Lower leg skin (tissue), 4 donors: ENCODE measurements around the gene FHOD3. TPM values are rescaled to one million over a fixed set of nuclear protein-coding genes. Genes with fewer than 3 reads are reported as not detected.

Source experiments
- DNase-seq, 2 donors: peaks; one replicate each; pipeline ENCODE4 v3.0.0-alpha.2; 2019; ENCODE audit warnings: low spot score in 2 of 2
- H3K4me3 ChIP-seq: fragments of 200-600 bp; sonication (generic); 2 replicates; pipeline ENCODE4 v1.5.1; 2017; ENCODE audit warnings: mild to moderate bottlenecking, low read depth; ENCODE audit not compliant: poor library complexity, severe bottlenecking
- POLR2A ChIP-seq, 2 donors: fragments of 450-650 bp; IDR thresholded peaks; one replicate each; pipeline ENCODE4 v1.6.1; 2016 to 2017; ENCODE audit warnings: antibody characterized with exemption in 2 of 2, mild to moderate bottlenecking in 1 of 2, moderate library complexity in 1 of 2
- WGBS, 2 donors: methylation state at CpG; one replicate each; pipeline ENCODE4 v1.1.5; 2018; 5-methylcytosine and 5-hydroxymethylcytosine counted together
- intact Hi-C: fragments of 100-400 bp; cut with DNase I; formaldehyde crosslinking; loops from one replicate; pipeline ENCODE4 v1.15.0; 2023; ENCODE audit warnings: low total_unique reads
- total RNA-seq, 4 donors: library from RNA; depleted of rRNA; stranded (reverse); fragments of >200 nt; gene quantifications; one replicate each; pipeline ENCODE4 v1.1.0, GENCODE V29; 2016
- TF ChIP-seq, protein P1 (sequence below), 3 donors: fragments of 450-650 bp; IDR thresholded peaks; one replicate each; pipeline ENCODE4 v1.5.1; 2016; ENCODE audit warnings: antibody characterized with exemption in 3 of 3, mild to moderate bottlenecking in 3 of 3, moderate library complexity in 2 of 3

FHOD3 gene
- total RNA-seq, 4 donors from 2014 or later, result 5.3 to 15.1 (median 7.8) TPM

GRCh38 chr18:36419900-36420531 is 122.5 kb downstream of the FHOD3 start:
- no peak overlapping the region for H3K4me3 ChIP-seq
- 58 to 61% methylated on average over 7 of the region's 7 CpGs for WGBS, 2 donors
- intact Hi-C loops, result no loop called here

DNA sequence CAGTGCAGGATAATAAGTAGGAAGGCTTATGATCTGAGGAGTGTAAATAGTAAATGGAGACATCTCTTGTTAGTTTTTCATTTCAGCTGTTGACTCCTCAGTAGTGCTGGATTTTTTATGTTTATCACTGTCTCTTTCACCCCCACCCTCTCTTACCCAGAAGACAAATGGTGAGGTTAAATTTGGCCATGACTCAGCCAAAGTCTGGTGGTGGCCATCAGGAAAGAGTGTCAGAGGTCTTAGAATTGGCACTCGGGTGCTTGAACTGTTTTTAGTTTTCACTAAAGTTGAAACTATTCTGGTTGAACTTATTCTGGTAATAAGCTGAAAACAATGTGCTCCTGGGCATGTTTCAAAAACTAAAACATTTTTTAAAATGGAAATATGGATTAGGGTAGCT is 123.3 kb downstream of the FHOD3 start:
- TF ChIP-seq POLR2A (IDR thresholded peaks at IDR 0.05), result no peak
- TF ChIP-seq, protein P1, sequence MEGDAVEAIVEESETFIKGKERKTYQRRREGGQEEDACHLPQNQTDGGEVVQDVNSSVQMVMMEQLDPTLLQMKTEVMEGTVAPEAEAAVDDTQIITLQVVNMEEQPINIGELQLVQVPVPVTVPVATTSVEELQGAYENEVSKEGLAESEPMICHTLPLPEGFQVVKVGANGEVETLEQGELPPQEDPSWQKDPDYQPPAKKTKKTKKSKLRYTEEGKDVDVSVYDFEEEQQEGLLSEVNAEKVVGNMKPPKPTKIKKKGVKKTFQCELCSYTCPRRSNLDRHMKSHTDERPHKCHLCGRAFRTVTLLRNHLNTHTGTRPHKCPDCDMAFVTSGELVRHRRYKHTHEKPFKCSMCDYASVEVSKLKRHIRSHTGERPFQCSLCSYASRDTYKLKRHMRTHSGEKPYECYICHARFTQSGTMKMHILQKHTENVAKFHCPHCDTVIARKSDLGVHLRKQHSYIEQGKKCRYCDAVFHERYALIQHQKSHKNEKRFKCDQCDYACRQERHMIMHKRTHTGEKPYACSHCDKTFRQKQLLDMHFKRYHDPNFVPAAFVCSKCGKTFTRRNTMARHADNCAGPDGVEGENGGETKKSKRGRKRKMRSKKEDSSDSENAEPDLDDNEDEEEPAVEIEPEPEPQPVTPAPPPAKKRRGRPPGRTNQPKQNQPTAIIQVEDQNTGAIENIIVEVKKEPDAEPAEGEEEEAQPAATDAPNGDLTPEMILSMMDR (IDR thresholded peaks at IDR 0.05), result no peak
- H3K4me3 ChIP-seq, result no peak overlapping the region
- DNase-seq, result no peak
- intact Hi-C loops, result no loop called here
- WGBS, 2 donors, result 38 to 39% methylated on average over 1 of the region's 1 CpG

More at GRCh38 chr18:36419900-36420531, 122.5 kb downstream of the FHOD3 start:
- no peak for DNase-seq
- TF ChIP-seq POLR2A (IDR thresholded peaks at IDR 0.05), result no peak
- TF ChIP-seq, protein P1 (IDR thresholded peaks at IDR 0.05), result no peak

DNA sequence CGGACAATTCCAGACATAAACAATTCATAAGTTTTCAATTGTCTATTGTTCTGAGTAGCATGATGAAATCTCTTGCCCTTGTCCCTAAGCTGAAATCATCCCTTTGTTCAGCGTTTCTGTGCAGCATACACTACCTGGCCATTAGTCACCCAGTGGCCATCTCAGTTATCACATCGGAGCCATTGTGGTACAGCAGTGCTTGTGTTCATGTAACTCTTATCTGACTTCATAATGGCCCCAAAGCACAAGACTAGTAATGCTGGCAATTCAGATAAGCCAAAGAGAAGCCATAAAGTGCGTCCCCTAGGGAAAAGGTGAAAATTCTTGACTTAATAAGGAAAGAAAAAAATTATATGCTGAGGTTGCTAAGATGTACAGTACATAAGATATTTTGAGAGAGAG is 127.2 kb downstream of the FHOD3 start:
- DNase-seq, result no peak
- intact Hi-C loops, result no loop called here
- no peak for TF ChIP-seq POLR2A (IDR thresholded peaks at IDR 0.05)
- TF ChIP-seq, protein P1 (IDR thresholded peaks at IDR 0.05), result no peak
- 83 to 84% methylated on average over 4 of the region's 4 CpGs for WGBS, 2 donors
- H3K4me3 ChIP-seq, result no peak overlapping the region

GRCh38 chr18:36427369-36427768 is 129.9 kb downstream of the FHOD3 start:
- TF ChIP-seq, protein P1 (IDR thresholded peaks at IDR 0.05), result no peak
- no peak for TF ChIP-seq POLR2A (IDR thresholded peaks at IDR 0.05)
- DNase-seq, result no peak
- H3K4me3 ChIP-seq, result no peak overlapping the region
- intact Hi-C loops, result no loop called here
- WGBS, 2 donors, result 40 to 65% methylated on average over 3 of the region's 3 CpGs

- intact Hi-C loops, result no loop called here
- TF ChIP-seq, protein P1 (IDR thresholded peaks at IDR 0.05), result no peak
- no peak for TF ChIP-seq POLR2A (IDR thresholded peaks at IDR 0.05)
- no peak for DNase-seq
- no peak overlapping the region for H3K4me3 ChIP-seq
- WGBS, 2 donors, result 67 to 73% methylated on average over 2 of the region's 2 CpGs
Observed at GRCh38 chr18:36427831-36428230, 130.3 kb downstream of the FHOD3 start.
